Loucy (cell line): ENCODE data around the gene CPSF4L.

Source experiments
- EZH2phosphoT487 ChIP-seq: fragments of 200-600 bp; IDR thresholded peaks from 2 replicates; pipeline ENCODE4 v1.6.1; 2018; ENCODE audit warnings: antibody characterized with exemption, mild to moderate bottlenecking, moderate library complexity, borderline replicate concordance
- TF ChIP-seq, protein P1 (sequence below): fragments of 200-600 bp; sonication (generic); conservative IDR thresholded peaks from 2 replicates; pipeline ENCODE4 v1.5.1; 2014; ENCODE audit warnings: mild to moderate bottlenecking, antibody characterized with exemption, low read length

DNA sequence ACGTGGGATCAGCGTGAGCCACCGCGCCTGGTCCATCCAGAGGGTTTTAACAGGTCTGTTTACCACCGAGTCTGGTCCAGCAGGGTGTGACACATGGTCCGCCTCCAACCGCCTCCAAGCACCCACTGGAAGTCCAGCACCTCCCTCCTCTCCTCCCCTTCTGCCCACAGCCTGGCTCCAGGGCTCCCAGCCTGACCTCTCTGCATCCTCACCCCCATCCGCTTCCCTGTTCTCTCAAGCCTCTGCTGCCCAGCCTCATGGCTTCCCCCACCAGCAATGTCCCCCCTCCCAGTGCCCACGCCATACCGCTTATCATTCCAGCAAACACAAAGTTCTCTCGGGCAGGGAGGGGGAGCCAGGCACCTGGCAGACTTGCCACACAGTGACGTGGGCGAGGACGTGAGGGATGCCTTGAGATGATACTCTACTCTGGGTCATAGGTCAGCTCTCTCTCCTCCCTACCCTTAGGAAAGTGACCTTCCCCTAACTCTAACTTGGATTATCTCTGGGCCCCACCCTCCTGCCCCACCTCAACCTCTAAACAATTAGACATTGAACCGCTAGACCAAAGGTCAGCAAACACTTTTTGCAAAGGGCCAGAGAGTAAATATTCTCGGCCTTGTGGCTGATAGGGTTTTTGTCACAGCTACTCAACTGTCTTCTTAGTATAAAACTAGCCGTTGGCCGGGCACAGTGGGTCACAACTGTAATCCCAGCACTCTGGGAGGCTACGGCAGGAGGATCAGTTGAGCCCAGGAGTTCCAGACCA is 27.0 kb upstream of the CPSF4L start:
- TF ChIP-seq, protein P1, sequence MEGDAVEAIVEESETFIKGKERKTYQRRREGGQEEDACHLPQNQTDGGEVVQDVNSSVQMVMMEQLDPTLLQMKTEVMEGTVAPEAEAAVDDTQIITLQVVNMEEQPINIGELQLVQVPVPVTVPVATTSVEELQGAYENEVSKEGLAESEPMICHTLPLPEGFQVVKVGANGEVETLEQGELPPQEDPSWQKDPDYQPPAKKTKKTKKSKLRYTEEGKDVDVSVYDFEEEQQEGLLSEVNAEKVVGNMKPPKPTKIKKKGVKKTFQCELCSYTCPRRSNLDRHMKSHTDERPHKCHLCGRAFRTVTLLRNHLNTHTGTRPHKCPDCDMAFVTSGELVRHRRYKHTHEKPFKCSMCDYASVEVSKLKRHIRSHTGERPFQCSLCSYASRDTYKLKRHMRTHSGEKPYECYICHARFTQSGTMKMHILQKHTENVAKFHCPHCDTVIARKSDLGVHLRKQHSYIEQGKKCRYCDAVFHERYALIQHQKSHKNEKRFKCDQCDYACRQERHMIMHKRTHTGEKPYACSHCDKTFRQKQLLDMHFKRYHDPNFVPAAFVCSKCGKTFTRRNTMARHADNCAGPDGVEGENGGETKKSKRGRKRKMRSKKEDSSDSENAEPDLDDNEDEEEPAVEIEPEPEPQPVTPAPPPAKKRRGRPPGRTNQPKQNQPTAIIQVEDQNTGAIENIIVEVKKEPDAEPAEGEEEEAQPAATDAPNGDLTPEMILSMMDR, result no peak
- no peak for TF ChIP-seq EZH2phosphoT487
